Thyroid gland (tissue), 4 donors: ENCODE results near the gene RFX1.

Source experiments
- CTCF ChIP-seq, 6 experiments: fragments of 200-600 bp in 3 of 6; fragments of 450-650 bp in 3 of 6; sonication (generic) in 3 of 6; IDR thresholded peaks; one replicate each; pipeline ENCODE4 v1.5.1; 2016 to 2019; ENCODE audit warnings: antibody characterized with exemption in 6 of 6, mild to moderate bottlenecking in 2 of 6, inconsistent platforms in 1 of 6, moderate library complexity in 1 of 6
- POLR2A ChIP-seq, 2 donors: fragments of 450-650 bp; IDR thresholded peaks; one replicate each; pipeline ENCODE4 v1.6.1; 2017; ENCODE audit warnings: antibody characterized with exemption in 2 of 2, mild to moderate bottlenecking in 2 of 2, moderate library complexity in 1 of 2

GRCh38 chr19:13929956-13930355, 76.2 kb downstream of the RFX1 start:
- TF ChIP-seq CTCF (IDR thresholded peaks at IDR 0.05) (no peak), POLR2A (IDR thresholded peaks at IDR 0.05) (no peak)
